Stimulated activated CD4-positive, alpha-beta T cell treated with anti-CD3 and anti-CD28 coated beads, Interleukin-12 subunit alpha, Interleukin-12 subunit beta, amount 100 ng/mL, for 4 hours (primary cell): ENCODE measurements around the gene OR6N1.

Experiments used
- DNase-seq: peaks from one replicate; pipeline ENCODE4 v3.0.0-alpha.2; 2020

The OR6N1 gene, protein sequence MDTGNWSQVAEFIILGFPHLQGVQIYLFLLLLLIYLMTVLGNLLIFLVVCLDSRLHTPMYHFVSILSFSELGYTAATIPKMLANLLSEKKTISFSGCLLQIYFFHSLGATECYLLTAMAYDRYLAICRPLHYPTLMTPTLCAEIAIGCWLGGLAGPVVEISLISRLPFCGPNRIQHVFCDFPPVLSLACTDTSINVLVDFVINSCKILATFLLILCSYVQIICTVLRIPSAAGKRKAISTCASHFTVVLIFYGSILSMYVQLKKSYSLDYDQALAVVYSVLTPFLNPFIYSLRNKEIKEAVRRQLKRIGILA

GRCh38 chr1:158771950-158772866, at the start of gene OR6N1:
TSS of gene OR6N1 (minus strand) at chr1:158772195. CDS start at chr1:158766682, 5,513 bp downstream.
- DNase-seq = no peak

DNA sequence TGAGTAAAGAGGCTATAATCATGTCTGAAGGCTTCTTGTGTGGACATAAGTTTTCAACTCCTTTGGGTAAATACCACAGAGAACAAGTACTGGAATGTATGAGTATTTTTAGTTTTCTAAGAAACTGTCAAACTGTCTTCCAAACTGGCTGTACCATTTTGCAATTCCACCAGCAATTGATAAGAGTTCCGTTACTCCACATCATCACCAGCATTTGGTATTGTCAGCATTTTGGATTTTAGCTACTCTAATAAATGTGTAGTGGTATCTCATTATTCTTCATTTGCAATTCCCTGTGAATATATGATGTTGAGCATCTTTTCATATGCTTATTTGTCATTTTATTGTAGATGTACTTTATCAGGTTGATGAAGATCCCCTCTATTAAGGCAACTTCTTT, 49.7 kb upstream of the OR6N1 start:
- no peak for DNase-seq

DNA sequence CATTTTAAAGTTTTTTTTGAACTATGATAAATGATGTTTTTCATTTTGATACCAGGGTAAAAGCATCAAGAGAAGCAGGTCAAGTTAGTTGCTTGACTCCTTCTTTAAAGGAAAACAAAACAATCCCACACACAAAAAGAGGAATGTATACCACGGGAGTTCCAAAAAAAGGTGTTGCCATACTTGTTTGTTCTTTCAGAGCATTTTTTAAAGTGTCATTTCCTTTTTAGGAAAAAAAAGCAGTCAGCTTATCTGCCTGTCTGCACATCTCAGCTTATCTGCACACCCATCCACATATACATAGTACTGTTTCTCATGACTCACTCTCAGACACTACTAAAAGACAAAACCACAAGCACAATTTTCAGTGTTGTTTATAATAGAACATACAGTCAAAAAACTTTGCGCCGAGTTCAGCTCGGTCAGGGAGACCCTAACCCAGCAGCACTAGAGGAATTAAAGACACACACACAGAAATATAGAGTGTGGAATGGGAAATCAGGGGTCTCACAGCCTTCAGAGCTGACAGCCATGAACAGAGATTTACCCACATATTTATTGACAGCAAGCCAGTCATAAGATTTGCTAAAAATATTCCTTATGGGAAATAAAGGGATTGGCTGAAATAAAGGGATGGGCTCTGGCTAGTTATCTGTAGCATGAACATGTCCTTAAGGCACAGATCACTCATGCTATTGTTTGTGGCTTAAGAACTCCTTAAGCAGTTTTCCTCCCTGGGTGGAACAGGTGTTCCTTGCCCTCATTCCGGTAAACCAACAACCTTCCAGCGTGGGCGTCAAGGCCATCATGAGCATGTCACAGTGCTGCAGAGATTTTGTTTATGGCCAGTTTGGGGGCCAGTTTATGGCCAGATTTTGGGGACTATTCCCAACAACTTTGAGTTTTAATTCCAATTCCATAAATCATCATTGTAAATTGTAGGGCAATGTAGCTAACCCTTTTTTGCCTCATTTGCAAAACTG, 47.8 kb upstream of the OR6N1 start:
- DNase-seq = no peak

- no peak for DNase-seq
Measured at GRCh38 chr1:158818975-158819431, 47.0 kb upstream of the OR6N1 start.

DNA sequence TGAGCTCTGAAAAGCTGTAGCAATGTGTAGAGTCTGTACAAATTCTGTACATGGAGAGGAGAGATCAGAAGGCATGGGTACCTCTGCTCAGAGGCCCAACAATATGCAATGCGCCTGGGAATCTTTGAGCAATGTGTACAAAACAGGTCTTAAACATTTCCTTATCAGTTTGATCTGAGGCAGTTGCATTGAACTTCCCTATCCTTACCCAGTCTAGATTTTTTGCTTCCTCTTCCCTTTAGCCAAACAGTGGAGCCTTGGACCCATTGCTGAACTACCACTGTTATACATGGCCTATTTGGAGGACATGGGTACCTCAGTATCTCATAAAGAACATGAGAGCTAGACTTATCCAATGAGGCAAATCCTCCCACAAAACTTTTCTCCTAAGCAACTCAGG, 46.6 kb upstream of the OR6N1 start:
- DNase-seq = no peak

- no peak for DNase-seq
Measured at GRCh38 chr1:158814970-158815369, 43.0 kb upstream of the OR6N1 start.

GRCh38 chr1:158813164-158813563, 41.2 kb upstream of the OR6N1 start:
- no peak for DNase-seq

- no peak for DNase-seq
Measured at GRCh38 chr1:158812336-158812735, 40.3 kb upstream of the OR6N1 start.

- DNase-seq = no peak
Measured at GRCh38 chr1:158810311-158810710, 38.3 kb upstream of the OR6N1 start.

GRCh38 chr1:158809862-158810261, 37.9 kb upstream of the OR6N1 start:
- no peak for DNase-seq

- DNase-seq = no peak
Measured at GRCh38 chr1:158809256-158809655, 37.3 kb upstream of the OR6N1 start.

DNA sequence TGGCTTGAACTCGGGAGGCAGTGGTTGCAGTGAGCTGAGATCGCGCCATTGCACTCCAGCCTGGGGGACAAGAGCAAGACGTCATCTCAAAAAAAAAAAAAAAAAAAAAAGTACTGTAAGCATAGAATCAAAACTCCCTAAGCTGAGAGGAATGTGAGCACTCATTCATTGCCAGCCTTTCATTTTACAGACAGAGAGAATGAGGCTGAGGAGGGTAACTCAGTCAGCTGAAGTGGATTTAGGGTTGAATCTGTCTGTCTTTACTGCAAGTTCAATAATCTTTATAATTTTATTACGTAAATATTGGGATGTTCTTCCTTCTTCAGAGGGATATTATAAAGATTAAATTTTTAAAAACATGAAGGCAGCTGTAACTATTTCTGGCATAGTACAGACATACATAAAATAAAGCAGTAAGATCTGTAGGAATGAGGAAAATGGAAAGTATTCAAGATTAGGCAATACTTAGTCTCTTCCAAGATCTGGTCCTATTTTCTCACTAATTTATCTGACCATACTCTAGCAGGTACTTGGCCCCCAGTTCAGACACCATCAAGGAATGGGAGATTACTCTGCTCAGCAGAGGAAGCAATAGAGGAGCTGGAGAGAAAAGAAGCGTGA, 35.0 kb upstream of the OR6N1 start:
- DNase-seq = no peak

DNA sequence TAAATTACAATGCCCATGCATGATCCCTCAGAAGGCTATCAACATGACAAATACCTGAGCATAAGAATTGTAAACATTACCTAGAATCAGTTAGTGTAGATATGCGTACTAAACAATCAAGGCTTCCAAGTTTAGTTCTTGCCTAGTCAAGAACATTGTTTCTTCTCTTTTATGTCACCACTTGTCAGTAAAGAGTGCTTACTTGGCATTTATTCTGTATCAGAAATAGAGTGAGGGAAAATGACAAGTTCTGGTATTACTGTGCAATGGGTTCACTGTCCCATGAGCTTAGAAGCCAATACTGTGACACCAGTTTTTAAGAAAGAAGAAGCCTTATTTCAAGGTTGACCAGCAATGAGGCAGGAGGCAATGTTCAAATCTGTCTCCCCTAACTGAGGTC, 31.7 kb upstream of the OR6N1 start:
- no peak for DNase-seq

DNA sequence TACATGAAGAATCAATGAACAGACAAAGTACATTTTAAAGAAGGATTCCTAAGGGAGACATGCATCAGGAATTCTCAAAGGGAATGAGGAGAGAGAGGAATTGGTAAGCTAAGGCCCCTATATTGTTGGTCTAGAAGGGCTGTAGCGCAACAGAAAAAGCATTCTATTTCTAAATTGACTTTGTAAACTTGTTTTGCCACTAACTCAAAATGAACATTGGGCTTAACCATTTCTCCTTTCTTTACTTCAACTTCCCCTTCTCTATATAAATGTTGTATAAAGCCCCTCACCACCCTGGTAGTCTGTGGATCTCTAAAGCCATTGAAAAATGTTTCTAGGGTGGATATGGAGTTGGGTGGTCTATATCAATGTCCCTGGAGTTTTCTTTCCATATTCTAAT, 29.4 kb upstream of the OR6N1 start:
- DNase-seq = no peak

GRCh38 chr1:158800526-158800925, 28.5 kb upstream of the OR6N1 start:
- DNase-seq = no peak

GRCh38 chr1:158799689-158800088, 27.7 kb upstream of the OR6N1 start:
- DNase-seq = no peak

DNA sequence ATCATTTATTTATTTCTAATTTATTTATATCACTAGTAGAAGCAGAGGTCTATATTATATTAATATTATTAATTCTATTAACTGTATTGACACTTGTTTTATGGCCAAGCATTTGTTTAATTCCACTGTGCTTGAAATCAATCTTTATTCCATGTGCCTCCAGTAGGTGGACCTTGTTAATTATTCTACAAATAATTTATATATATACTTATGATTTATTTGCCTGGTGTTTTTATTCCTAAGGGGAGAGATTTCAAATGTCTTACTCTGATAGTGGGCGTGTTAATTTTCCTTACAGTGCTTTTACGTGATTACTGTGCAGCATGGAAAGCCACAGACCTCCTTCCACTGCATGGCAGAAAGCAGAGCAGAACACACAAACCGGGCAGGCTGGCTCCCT, 26.5 kb upstream of the OR6N1 start:
- no peak for DNase-seq

DNA sequence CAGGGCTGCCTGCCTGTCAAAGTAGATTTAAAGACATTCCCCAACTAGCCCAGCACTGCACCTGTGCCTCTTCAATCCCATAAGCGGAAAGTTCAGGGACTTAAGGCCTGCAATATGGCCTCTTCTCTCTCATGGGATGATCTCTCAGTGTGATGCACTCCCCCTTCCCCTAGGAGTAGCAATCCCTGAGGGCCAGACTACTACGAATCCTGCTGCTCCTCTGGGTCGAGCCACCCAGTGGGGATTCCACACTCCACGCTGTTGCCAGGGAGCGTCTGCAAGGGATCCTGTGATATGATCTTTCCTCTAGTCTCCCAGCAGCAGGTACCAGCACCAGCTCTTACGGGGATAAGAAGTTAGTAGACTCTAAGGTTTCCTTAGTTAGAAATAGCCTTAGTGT, 22.3 kb upstream of the OR6N1 start:
- DNase-seq = no peak

DNA sequence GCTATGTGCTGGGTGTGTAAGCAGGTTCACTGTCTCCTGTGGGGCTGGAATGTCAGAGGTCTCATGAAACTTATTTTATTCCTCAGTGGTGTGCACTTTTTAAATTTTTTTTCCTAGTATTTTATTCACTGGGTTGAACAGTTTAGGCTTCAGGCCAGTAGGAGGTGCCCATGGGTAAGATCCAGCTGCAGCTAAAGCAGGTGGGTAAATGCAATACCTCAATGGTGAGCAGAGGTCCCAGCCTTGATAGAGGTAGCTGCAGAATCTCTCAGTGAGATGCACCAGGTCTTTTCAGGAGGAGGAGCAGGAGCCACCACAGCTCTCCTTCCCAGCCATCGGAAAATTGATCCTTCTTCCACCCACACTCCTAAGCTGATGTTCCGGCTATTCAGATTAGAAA, 21.6 kb upstream of the OR6N1 start:
- peak; percentile 21 for DNase-seq

DNA sequence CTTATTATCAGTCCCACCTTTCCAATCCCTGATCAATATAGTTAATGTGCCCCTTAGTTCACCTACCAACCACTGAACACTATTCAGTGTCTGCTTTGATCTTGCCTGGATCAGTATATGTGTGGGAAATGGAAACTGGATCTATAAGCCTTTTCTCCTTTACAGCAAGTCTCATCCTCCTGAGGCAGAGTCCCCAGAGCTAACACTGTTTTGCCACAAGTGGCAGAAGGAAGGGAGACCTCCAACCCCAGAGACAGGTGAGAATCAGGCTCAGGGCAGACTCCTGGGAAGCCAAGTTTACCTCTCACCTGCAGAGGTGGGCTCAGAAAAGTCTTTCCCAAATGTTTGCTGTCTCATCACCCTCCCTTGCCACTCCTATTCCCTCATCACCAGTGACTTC, 9.1 kb upstream of the OR6N1 start, which contains the start of gene OR6N2:
TSS of gene OR6N2 (minus strand) at position 101 of the 400 bp plus-strand sequence. CDS start 3,569 bp downstream, outside the sequence.
- no peak for DNase-seq

- DNase-seq = no peak
Measured at GRCh38 chr1:158754420-158754819, 17.6 kb downstream of the OR6N1 start, which contains the start of gene OR6K6. TSS of gene OR6K6 (plus strand) at chr1:158754720. CDS start at chr1:158754888, 168 bp downstream.

DNA sequence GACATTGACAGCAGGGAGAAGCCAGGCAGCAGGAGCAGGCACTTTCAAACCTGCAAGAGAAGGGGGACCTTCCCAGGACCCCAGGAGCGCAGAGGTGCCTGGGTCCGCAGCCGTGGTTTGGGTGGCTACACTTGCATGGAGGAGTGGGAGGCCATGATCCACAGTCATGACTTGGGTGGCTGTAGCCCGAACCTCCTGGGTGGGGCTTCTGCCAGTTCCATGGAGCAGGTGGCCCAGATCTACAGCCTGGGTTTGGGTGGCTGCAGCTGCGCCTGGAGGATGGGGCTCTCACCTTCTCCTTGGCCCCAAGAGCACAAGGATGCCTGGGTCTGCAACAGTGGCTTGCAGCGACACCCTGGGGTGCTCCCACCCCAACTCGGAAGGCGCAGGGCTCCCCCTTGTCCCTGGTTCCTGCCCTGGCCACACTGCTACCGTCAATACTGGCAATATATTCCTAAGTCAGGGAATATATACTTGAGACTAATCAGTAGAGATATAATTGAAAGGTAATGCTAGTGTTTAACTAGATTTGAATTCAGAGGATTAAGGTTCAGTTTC, 19.8 kb downstream of the OR6N1 start:
- DNase-seq = no peak
